Measurements from ENCODE around the gene OR2T27.
"Not testable (repeated sequence)": the region's sequence is repeated elsewhere in the genome, so short reads cannot be mapped to it uniquely, and the experiment has no call there.

OR2T27 gene

GRCh38 chr1:248655354-248655753 is at the start of gene OR2T27:
TSS of gene OR2T27 (minus strand) at chr1:248655528. CDS start at chr1:248650884, 4,644 bp downstream.
- DNase-seq: not testable (repeated sequence)

GRCh38 chr1:248704606-248705005 is 49.3 kb upstream of the OR2T27 start:
- DNase-seq: no peak

GRCh38 chr1:248703674-248704073 is 48.3 kb upstream of the OR2T27 start:
- no peak for DNase-seq

- DNase-seq: no peak
Measured at GRCh38 chr1:248702714-248703113, 47.4 kb upstream of the OR2T27 start, which contains the start of gene OR14I1. TSS of gene OR14I1 (minus strand) at chr1:248702766.

- no peak for DNase-seq
Measured at GRCh38 chr1:248699099-248699498, 43.8 kb upstream of the OR2T27 start.

GRCh38 chr1:248697907-248698306 is 42.6 kb upstream of the OR2T27 start:
- DNase-seq: no peak

GRCh38 chr1:248696774-248697173 is 41.4 kb upstream of the OR2T27 start:
- no peak for DNase-seq

- no peak for DNase-seq
Measured at GRCh38 chr1:248696261-248696660, 40.9 kb upstream of the OR2T27 start.

- DNase-seq: no peak
Measured at GRCh38 chr1:248695451-248696132, 40.3 kb upstream of the OR2T27 start.

- DNase-seq: no peak
Measured at GRCh38 chr1:248691567-248692155, 36.3 kb upstream of the OR2T27 start.

- no peak for DNase-seq
Measured at GRCh38 chr1:248688527-248689298, 33.4 kb upstream of the OR2T27 start.

GRCh38 chr1:248686815-248687214 is 31.5 kb upstream of the OR2T27 start:
- no peak for DNase-seq

GRCh38 chr1:248681651-248682050 is 26.3 kb upstream of the OR2T27 start:
- DNase-seq: no peak

- DNase-seq: no peak
Measured at GRCh38 chr1:248670003-248670402, 14.7 kb upstream of the OR2T27 start.

GRCh38 chr1:248663453-248664328 is 8.4 kb upstream of the OR2T27 start:
- not testable (repeated sequence) for DNase-seq

- not testable (repeated sequence) for DNase-seq
Measured at GRCh38 chr1:248656797-248657196, 1.5 kb upstream of the OR2T27 start.

- not testable (repeated sequence) for DNase-seq
Measured at GRCh38 chr1:248648770-248649536, 6.4 kb downstream of the OR2T27 start.

GRCh38 chr1:248645178-248645577 is 10.2 kb downstream of the OR2T27 start, which contains the start of gene OR2T35:
TSS of gene OR2T35 (minus strand) at chr1:248645278. CDS start at chr1:248639258, 6,020 bp downstream.
- DNase-seq: not testable (repeated sequence)

GRCh38 chr1:248642971-248643651 is 12.2 kb downstream of the OR2T27 start:
- not testable (repeated sequence) for DNase-seq

GRCh38 chr1:248641583-248641982 is 13.7 kb downstream of the OR2T27 start:
- not testable (repeated sequence) for DNase-seq

- DNase-seq: not testable (repeated sequence)
Measured at GRCh38 chr1:248640906-248641305, 14.4 kb downstream of the OR2T27 start.

Data from NCI-H1436 treated with DMSO at 0.1 percent for 48 hours (cell line).